WTC11 (cell line): ENCODE measurements around the gene AKAP13. TPM values are rescaled to one million over a fixed set of nuclear protein-coding genes. Genes with fewer than 3 reads are reported as not detected.

Experiments used
- ATAC-seq: fragments of 200-7000 bp; cut with Tn5 transposase; 2 replicates; pipeline ENCODE4 v1.10.0; 2021; ENCODE audit warnings: mild to moderate bottlenecking, moderate library complexity
- CTCF ChIA-PET: fragments of 300-600 bp; sonication (Branson Sonifier 250); formaldehyde crosslinking; loops from one replicate; lab custom pipeline; 2021; ENCODE audit warnings: antibody characterized with exemption; lab: Charles Lee
- POLR2A ChIA-PET: fragments of 350-600 bp; sonication (Branson Sonifier 250); formaldehyde crosslinking; loops from one replicate; lab custom pipeline; 2021; ENCODE audit warnings: antibody characterized with exemption; lab: Charles Lee
- DNase-seq: peaks from one replicate; pipeline ENCODE4 v3.0.0; 2021; ENCODE audit warnings: low spot score
- H3K27ac Mint-ChIP-seq: 2 replicates; pipeline ENCODE4 v1.8.0; 2021; ENCODE audit warnings: mixed read lengths
- H3K27me3 Mint-ChIP-seq: 2 replicates; pipeline ENCODE4 v1.8.0; 2021; ENCODE audit warnings: low read depth, mild to moderate bottlenecking, moderate library complexity, mixed read lengths
- H3K36me3 Mint-ChIP-seq: 2 replicates; pipeline ENCODE4 v1.8.0; 2021; ENCODE audit warnings: mixed read lengths
- H3K4me1 Mint-ChIP-seq: 2 replicates; pipeline ENCODE4 v1.8.0; 2022; ENCODE audit warnings: mixed read lengths
- H3K4me3 Mint-ChIP-seq: 2 replicates; pipeline ENCODE4 v1.8.0; 2021; ENCODE audit warnings: mild to moderate bottlenecking, moderate library complexity, mixed read lengths
- H3K9me3 Mint-ChIP-seq: 2 replicates; pipeline ENCODE4 v1.8.0; 2021; ENCODE audit warnings: mixed read lengths
- FOXP1 ChIP-seq: sonication (generic); formaldehyde crosslinking; IDR thresholded peaks from 2 replicates; pipeline ENCODE4 v1.8.0; 2022; ENCODE audit warnings: missing genetic modification reagents, mild to moderate bottlenecking, moderate library complexity, borderline replicate concordance
- NFE2L1 ChIP-seq: sonication (generic); formaldehyde crosslinking; IDR thresholded peaks from 2 replicates; pipeline ENCODE4 v1.8.1; 2023; ENCODE audit warnings: missing genetic modification reagents
- OVOL2 ChIP-seq: fragments of 250-450 bp; sonication (Bioruptor Pico); IDR thresholded peaks from 2 replicates; pipeline ENCODE4 v1.9.0; 2021; ENCODE audit warnings: mild to moderate bottlenecking, borderline replicate concordance
- SP1 ChIP-seq: sonication (generic); formaldehyde crosslinking; conservative IDR thresholded peaks from 2 replicates; pipeline ENCODE4 v1.8.1; 2022; ENCODE audit warnings: missing genetic modification reagents
- ZBTB21 ChIP-seq: sonication (generic); formaldehyde crosslinking; IDR thresholded peaks from 2 replicates; pipeline ENCODE4 v1.8.1; 2023; ENCODE audit warnings: mild to moderate bottlenecking, missing genetic modification reagents, borderline replicate concordance
- ZNF121 ChIP-seq: sonication (generic); formaldehyde crosslinking; IDR thresholded peaks from 2 replicates; pipeline ENCODE4 v1.8.0; 2023; ENCODE audit warnings: missing genetic modification reagents
- ZNF138 ChIP-seq: sonication (generic); formaldehyde crosslinking; conservative IDR thresholded peaks from 2 replicates; pipeline ENCODE4 v1.8.1; 2022; ENCODE audit warnings: mild to moderate bottlenecking, moderate library complexity, missing genetic modification reagents
- ZNF317 ChIP-seq: sonication (generic); formaldehyde crosslinking; IDR thresholded peaks from 2 replicates; pipeline ENCODE4 v1.8.1; 2023; ENCODE audit warnings: low read depth, mild to moderate bottlenecking, moderate library complexity, missing genetic modification reagents, borderline replicate concordance
- ZNF396 ChIP-seq: fragments of 250-450 bp; sonication (Bioruptor Pico); IDR thresholded peaks from 2 replicates; pipeline ENCODE4 v1.8.0; 2021; ENCODE audit warnings: mild to moderate bottlenecking, moderate library complexity, borderline replicate concordance
- ZNF425 ChIP-seq: fragments of 250-450 bp; sonication (Bioruptor Pico); conservative IDR thresholded peaks from 2 replicates; pipeline ENCODE4 v1.9.0; 2021; ENCODE audit warnings: mild to moderate bottlenecking
- total RNA-seq: library from RNA; stranded (reverse); gene quantifications from 3 replicates; pipeline ENCODE4 v1.2.3, GENCODE V29; 2021
- TF ChIP-seq, protein P1 (sequence below): sonication (generic); formaldehyde crosslinking; conservative IDR thresholded peaks from 2 replicates; pipeline ENCODE4 v1.8.1; 2023; ENCODE audit warnings: mild to moderate bottlenecking, low read depth, missing genetic modification reagents, moderate library complexity
- TF ChIP-seq, protein P2 (sequence below): sonication (generic); formaldehyde crosslinking; conservative IDR thresholded peaks from 2 replicates; pipeline ENCODE4 v1.8.1; 2022; ENCODE audit warnings: mild to moderate bottlenecking, missing genetic modification reagents
- TF ChIP-seq, protein P3 (sequence below): sonication (generic); formaldehyde crosslinking; IDR thresholded peaks from 2 replicates; pipeline ENCODE4 v1.8.1; 2023; ENCODE audit warnings: mild to moderate bottlenecking, missing genetic modification reagents

Gene AKAP13
- total RNA-seq, 1 experiment from 2014 or later = 50.3 TPM

DNA sequence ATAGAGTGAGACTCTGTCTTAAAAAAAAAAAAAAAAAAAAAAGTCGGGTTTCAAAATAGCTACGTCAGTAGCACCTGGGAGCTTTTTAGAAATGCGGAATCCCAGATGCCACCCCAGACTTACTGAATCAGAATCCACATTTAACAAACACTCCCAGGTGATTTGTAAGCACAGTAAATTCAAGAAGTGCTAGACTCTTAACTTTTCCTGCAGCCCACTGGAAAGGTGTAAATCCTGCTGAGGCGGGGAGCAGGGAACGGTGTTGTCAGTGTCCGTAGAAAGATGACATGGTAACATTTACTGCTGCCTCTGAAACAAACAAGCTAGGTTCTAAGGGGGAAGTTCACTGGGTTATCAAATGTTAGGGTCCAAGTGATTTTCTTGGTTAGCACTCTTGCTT, 2.4 kb upstream of the AKAP13 start:
- no peaks in the 10 kb centered on the region for H3K36me3 Mint-ChIP-seq
- POLR2A ChIA-PET = interaction anchor here (0.7 to 0.9 kb wide), 2 partner anchors 23 to 41 kb away, joined by 4 to 5 read pairs; no protein-coding TSS in a partner anchor
- ATAC-seq = no peak
- H3K4me3 Mint-ChIP-seq = no peak overlapping the region
- TF ChIP-seq ZNF425 (CRISPR knock-in tag) (no peak), ZNF396 (CRISPR knock-in tag) (no peak), OVOL2 (CRISPR knock-in tag) (no peak), NFE2L1 (no peak), ZNF317 (CRISPR knock-in tag) (no peak), FOXP1 (CRISPR knock-in tag) (no peak), ZBTB21 (no peak)
- TF ChIP-seq, protein P1, sequence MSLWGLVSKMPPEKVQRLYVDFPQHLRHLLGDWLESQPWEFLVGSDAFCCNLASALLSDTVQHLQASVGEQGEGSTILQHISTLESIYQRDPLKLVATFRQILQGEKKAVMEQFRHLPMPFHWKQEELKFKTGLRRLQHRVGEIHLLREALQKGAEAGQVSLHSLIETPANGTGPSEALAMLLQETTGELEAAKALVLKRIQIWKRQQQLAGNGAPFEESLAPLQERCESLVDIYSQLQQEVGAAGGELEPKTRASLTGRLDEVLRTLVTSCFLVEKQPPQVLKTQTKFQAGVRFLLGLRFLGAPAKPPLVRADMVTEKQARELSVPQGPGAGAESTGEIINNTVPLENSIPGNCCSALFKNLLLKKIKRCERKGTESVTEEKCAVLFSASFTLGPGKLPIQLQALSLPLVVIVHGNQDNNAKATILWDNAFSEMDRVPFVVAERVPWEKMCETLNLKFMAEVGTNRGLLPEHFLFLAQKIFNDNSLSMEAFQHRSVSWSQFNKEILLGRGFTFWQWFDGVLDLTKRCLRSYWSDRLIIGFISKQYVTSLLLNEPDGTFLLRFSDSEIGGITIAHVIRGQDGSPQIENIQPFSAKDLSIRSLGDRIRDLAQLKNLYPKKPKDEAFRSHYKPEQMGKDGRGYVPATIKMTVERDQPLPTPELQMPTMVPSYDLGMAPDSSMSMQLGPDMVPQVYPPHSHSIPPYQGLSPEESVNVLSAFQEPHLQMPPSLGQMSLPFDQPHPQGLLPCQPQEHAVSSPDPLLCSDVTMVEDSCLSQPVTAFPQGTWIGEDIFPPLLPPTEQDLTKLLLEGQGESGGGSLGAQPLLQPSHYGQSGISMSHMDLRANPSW (CRISPR knock-in tag) = no peak
- TF ChIP-seq, protein P2, sequence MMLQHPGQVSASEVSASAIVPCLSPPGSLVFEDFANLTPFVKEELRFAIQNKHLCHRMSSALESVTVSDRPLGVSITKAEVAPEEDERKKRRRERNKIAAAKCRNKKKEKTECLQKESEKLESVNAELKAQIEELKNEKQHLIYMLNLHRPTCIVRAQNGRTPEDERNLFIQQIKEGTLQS (CRISPR knock-in tag) = no peak
- TF ChIP-seq, protein P3, sequence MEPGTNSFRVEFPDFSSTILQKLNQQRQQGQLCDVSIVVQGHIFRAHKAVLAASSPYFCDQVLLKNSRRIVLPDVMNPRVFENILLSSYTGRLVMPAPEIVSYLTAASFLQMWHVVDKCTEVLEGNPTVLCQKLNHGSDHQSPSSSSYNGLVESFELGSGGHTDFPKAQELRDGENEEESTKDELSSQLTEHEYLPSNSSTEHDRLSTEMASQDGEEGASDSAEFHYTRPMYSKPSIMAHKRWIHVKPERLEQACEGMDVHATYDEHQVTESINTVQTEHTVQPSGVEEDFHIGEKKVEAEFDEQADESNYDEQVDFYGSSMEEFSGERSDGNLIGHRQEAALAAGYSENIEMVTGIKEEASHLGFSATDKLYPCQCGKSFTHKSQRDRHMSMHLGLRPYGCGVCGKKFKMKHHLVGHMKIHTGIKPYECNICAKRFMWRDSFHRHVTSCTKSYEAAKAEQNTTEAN = no peak
- peaks cover 20% of the 10 kb centered on the region for H3K4me1 Mint-ChIP-seq
- H3K27me3 Mint-ChIP-seq = no peaks in the 10 kb centered on the region
- H3K9me3 Mint-ChIP-seq = no peaks in the 10 kb centered on the region
- CTCF ChIA-PET = interaction anchor here (0.6 to 1.5 kb wide), 3 partner anchors 46 to 127 kb away, joined by 3 to 4 read pairs (median 3); no protein-coding TSS in a partner anchor
- DNase-seq = no peak
- no peak overlapping the region for H3K27ac Mint-ChIP-seq

DNA sequence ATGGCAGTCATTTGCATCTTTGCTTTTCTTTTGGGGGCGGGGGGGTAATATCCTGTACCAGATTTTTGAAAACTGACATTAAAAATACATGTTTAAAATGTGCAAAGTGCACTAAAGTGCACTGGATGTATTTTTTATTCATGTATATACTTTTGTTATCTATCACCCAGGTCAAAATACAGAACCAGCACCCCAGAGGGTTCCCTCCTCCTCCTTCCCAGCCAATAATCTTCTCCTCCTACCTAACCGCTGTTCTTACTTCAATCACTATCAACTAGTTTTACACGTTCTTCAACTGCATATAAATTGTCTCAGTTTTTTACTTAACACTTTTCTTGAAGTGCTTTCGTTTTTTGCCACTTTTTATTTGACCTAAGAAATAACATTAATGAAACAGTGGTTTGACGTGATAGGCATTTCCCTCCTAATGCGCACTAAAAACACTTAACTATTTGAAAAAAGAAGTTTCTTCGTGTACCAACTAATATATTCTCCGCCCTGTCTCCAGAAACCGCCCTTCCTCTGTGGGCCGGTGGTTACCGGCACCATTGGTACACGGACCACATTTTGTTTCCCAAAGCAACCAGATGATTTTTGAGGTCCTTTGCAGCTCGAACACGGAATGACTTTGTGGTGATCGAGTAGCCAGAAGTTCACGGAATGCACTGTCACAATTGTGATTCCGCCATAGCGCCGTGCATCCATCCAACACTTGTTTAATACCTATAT, 836 bp upstream of the AKAP13 start:
- H3K36me3 Mint-ChIP-seq = no peaks in the 10 kb centered on the region
- DNase-seq (no peak), ATAC-seq (no peak)
- POLR2A ChIA-PET = interaction anchor here (0.6 to 1.2 kb wide), 4 partner anchors 15 to 86 kb away, joined by 3 to 4 read pairs (median 3); no protein-coding TSS in a partner anchor
- H3K9me3 Mint-ChIP-seq = no peaks in the 10 kb centered on the region
- peaks cover 27% of the 10 kb centered on the region for H3K4me1 Mint-ChIP-seq
- H3K27ac Mint-ChIP-seq = peak overlapping the region; percentile 72; the same call in 1 of the 2 replicates
- H3K27me3 Mint-ChIP-seq = no peaks in the 10 kb centered on the region
- CTCF ChIA-PET = interaction anchor here (0.6 to 1.5 kb wide), 3 partner anchors 48 to 115 kb away, joined by 3 to 6 read pairs (median 4); no protein-coding TSS in a partner anchor
- TF ChIP-seq SP1 (CRISPR knock-in tag) (no peak), ZNF138 (CRISPR knock-in tag) (no peak), ZNF121 (CRISPR knock-in tag) (no peak)
- H3K4me3 Mint-ChIP-seq = peak overlapping the region; percentile 84
